Activated CD4-positive, alpha-beta T cell treated with anti-CD3 and anti-CD28 coated beads for 48 hours (primary cell): Measurements from ENCODE around the gene MECP2.

Experiments used
- DNase-seq: peaks from one replicate; pipeline ENCODE4 v3.0.0-alpha.2; 2020

The MECP2 gene

DNA sequence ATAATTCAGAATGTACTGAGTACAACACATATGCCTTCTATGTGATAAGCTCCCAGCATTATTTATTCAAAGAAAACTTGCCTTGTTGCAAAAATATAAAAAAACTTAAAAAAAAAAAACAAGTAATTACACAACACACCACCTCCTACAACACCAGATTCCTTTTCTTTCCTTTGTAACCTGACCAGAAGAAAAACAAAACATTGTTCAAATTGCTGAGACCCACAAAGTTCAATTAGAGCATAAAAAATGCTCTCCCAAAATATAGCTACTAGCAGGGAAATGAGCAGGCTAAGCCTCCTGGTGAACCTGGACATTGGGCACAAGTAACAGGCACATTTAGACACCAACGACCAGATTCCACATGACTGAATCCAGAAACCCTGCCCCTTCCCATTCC, 38.3 kb downstream of the MECP2 start:
- DNase-seq = no peak

DNA sequence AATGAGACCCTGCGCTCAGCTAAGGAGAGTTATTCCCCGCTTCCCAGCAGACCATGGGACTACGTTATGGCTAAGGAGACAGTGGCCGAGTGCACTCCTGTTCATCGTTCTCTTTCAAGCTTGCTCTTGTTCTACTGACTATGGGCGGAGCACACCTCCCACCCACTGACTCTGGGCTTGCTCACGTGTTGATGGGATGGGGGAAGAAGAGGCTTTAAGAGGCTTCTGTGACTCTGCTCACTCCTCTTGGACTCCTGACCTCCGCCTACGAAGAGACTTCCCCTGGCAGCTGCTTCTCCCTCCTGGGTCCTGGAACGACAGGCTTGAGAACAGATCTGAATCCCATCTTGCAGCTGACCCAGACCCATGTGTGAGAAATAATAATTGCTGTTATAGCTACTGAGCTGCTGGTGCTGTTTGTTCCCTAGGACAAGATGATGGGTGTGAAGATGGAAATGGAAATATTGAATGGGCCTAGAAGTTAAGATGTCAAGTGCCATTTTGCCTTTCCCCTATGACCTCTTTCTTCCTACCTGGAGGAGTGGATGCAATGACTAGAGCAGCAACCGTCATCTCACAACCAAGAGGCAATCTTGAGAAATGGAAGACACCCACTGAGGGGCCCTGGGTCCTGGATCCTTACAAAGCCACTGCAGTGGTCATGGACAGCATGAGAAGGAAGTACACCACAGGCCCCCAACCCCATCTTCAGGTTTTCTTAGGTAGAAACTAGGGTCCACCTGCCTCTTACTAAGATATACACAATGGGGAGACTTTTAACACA, 39.1 kb downstream of the MECP2 start:
- peak; percentile 25 for DNase-seq

DNA sequence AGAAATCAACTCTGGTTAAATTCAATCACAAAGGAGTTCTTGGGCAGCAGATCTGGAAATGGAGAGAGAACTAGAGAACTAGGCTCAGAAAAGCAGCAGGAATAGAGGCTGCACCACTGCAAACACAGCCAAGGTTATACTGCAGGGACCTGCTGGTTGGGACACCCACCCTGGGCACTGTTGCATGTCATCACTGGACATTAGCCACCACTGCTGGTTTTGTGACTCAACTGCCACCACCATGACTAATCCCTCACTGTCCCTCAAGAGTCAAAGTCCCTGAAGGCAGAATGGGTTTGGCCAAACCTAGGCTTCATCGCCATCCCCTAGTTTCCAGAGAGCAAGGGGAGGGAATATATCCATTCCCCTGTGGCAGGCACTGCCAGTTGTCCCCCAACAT, 39.7 kb downstream of the MECP2 start:
- DNase-seq = no peak

DNA sequence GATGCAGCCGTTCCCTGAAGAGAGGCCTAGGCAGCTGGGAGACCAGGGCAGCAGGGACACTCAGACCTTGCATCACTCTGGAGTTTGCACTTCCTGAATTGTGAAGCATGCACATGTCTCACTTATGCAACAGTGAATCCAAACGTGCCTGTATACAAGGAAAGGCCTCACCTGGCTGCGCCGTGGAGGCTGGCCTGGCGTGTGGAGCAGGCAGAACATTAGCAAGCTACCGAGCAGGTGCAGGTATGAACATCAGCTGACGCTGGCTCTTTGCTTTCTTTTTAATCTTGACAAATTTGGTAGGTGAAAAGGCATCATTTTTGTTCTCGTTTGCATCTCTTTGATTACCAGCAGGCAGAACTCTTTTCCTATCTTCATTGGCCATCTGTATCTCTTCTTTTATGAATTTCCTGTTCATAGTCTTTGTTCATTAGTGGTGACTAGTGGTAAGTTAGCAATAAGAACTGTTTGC, 40.7 kb downstream of the MECP2 start:
- no peak for DNase-seq

DNA sequence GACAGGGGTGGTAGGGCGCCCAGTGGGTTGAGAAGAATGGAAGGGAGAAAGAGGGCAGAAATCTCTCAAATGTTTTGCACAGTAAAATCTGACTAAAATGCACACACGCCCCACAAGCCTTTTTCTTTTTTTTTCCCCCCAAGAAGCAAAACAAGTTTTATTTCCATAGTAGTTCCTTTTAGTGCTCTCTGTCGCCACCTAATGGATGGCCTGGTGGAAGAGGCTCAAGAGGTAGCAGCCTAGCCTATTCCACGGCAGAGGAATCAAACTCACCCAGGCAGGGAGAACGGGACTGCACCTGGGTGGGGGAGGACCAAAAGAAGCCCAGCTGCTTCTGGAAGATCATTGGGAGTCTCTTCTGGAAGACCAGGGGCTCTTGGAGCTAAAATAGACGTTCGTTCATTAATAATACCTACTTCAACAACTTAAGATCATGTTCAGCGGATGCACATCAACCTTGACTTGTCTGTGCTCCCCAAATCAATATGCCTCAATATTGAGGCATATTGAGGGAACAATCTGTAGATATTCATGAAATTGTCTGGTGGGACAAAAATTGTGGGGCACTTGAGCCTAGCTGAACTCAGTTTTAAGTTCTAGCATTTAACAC, 46.2 kb downstream of the MECP2 start:
- DNase-seq = peak; percentile 75

DNA sequence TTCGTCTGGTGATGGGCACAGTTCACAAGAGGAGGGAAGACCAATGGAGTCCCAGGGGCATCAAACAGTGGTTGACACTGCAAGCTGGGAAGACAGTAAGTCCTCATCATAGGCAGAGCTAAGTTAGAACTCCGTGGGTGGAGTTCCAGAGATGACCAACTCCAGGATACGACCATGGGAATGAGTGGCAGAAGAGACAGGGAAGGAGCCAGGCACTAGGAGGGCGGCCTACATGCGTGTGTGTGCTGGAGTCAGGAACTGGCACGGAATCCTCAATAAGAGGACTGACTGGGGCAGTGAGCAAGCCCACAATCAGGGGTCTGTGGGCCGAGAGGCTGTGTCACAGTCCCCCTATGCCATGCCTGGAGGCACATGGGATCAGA, 47.4 kb downstream of the MECP2 start:
- no peak for DNase-seq

DNA sequence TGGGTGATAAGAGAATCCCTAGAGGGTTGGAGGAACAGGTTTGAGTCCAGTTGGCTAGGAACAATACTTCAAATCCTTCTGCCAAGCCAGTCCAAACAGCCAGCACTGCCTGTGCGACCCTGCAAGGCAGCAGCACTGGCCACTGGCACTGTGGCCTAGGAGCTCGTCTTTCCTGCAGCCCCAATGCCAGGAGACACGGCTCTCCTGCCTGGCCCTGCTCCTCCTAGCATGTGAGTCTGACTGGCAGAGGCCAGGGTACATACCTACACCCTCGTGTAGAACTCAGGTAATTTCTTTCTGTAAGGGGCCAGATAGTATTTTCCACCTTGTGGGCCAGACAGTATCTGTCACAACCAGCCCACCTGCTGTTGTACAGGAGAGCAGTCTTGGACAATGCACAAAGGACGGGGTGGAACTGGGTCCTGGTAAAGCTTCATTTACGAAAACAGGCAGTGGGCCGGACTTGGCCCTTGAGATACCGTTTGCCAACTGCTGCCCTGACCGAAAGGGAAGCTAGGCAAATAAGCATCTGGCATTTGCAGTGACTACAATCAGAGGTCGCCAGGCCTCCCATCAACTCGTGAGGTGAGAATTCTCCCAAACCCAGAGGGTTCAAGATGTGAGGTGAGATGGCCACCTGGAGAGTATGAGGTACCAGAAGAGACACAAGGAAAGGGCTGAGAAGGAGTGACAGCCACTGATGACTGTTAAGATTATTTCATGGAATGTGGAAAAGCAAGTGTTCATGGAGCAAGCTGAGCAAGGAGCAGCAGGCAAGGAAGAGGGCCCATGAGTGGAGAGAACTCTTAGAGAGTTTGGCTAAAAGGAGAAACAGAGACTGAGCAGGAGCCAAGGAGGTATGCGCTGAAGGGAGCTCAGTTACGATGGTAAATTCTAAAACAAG, 48.1 kb downstream of the MECP2 start:
- DNase-seq = no peak

DNA sequence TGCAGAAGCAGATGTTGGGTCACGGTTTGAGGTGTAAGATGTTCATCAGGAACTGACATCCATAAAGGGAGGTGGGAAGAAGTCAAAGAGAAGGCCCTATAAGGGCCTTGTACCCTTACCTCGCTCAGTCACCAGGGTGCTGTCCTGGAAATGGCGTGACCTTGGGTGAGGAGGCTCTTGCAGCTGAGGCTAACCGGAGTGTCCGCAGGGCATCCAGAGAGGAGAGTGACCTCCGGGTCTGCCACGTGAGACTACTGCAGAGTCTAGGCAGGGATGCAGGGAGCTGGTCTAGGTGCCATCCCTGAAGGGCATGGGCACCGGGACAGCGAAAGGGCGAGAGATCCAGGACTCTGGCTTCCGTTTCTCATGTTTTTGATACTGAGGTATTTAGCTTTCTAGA, 49.1 kb downstream of the MECP2 start:
- no peak for DNase-seq

DNA sequence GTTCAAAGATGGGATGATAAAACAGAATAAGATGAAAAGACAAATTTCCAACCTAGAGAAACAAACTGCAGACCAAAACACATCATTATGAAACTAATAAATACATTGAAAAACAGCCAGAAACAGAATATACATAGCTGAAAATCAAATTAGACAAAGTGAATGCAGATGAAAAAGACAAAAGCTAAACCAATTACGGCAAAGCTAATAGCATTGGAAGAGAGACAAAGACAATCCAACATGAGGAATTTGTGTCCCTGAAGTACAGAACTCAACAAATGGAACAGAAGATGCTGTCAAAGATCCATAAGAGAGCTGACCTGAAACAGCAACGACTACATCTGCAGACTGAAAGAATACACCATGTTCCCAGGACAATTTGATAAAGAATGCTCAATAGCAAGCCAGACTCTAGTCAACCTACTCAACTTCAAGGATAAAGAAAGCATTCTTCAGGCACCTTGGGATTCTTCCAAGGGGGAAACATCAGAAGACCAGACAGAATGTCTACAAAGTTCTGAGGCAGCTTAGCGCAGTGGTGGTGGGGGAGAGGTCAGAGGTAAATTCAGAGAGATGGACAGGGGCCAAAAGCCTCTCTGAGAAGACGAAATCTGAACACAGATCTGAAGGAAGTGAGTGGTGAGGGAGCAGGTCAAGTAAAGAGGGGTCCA, 50.4 kb downstream of the MECP2 start:
- no peak for DNase-seq

DNA sequence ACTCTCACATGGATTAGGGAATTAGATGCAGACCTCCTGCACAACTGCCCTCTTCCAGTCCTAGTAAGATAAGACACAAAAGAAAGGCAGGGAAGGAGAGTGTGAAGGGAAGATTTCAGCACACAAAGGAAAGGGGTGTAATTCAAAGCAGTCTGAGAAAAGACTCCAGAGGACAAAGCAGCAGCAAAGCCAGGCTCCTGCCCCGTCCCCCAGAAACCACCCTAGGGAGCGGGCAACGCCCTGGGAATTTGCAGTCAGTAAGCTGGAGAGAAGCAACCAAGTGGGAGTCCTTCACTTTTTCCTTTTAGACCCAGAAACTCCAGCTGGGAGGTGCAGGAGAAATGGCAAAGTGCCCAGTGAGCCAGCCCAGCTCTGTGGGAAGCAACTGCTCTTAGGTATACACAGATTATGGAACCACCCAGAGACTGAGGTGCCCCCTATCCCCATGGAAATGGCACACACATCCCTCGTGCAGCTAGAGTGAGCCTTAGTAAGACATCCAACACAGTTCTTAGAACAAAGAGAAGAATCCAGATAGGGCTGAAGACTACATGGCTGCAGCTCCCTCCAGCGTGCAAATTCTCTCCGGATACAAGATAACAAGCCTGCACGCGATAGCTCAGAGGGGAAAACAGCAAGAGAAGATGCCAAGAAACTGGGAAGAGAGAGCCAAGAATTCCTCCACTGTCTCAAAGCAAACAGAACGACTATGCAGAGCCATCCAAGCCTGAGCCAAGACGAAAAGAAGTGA, 51.3 kb downstream of the MECP2 start:
- no peak for DNase-seq

DNA sequence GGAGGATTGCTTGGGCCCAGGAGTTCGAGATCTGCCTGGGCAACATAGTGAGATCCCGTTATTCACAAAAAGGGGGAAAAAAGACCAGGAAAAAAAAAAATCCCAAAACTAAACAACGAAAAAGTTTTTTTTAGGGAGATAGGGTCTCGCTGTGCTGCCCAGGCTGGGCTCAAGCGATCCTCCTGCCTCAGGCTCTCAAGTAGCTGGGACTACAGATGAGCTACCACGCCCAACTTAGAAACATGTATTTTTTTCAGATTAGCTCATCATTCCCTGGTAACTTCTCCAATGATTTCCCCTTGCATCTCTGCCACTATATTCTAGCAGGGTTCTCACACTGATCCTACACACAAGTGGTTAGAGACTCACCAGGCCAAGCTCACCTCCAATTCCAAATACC, 53.4 kb downstream of the MECP2 start:
- DNase-seq = no peak

DNA sequence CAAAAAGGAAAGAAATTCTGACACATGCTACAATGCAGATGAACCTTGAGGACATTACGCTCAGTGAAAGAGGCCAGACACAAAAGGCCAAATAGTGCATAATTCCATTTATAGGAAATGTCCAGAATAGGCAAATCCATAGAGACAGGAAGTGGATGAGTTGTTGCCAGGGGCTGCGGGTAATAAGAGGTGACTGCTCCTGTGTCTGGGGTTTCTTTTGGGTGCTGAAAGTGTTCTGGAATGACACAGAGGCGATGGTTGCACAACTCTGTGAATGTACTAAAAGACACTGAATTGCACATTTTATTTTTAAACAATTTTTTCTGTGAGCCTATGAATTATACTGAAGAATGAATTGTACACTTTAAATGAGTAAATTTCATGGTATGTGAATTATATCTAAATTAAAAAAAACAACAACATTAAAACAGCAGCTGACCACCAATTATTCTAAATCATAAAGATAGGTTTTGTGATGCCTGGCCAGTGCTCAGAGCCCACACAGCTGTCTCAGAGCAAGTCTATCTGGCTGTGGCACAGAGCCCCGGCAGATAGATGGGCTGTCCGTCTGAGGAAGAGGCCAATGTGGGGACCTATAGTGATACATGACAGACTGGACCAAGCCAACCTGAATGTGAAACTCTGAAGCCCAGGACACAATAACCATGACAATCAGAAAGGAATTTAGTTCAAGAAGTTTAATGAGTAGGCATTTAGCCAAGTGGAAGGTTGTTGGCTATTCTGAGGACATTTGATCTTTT, 54.3 kb downstream of the MECP2 start:
- DNase-seq = no peak

DNA sequence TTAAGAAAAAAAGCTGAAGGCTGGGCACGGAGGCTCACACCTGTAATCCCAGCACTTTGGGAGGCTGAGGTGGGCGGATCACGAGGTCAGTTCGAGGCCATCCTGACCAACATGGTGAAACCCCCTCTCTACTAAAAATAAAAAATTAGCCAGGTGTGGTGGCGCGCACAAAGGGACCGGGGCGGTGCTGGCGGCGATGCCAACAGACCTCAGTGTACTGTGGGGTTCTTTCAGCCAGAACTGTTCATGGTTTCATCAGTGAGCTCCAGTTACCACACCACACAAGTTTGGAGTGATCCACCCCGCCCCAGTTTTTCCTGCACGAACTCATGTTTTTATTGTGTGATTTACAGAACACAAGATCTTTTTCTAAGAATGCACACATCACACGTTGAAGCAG, 56.7 kb downstream of the MECP2 start:
- no peak for DNase-seq

DNA sequence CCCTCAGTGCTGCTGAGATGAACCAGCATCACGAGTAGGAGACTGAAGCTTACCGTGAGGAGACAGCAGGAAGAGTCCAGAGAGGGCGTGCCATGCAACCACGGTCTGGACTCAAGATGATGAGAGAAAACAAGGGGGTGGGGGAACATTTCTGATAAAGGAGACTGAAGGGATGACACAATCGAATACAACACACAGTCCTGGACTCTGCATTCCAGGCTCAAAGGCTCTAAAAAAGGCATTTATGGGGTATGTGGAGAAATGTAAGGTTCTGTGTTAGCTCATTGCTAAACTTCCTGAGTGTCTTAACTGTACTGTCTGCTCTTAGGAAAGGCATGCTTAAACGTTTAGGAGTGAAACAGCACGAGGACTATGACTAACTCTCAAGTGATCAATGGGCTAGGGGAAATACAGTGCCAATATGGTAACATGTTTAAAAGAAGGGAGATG, 57.2 kb downstream of the MECP2 start:
- no peak for DNase-seq

DNA sequence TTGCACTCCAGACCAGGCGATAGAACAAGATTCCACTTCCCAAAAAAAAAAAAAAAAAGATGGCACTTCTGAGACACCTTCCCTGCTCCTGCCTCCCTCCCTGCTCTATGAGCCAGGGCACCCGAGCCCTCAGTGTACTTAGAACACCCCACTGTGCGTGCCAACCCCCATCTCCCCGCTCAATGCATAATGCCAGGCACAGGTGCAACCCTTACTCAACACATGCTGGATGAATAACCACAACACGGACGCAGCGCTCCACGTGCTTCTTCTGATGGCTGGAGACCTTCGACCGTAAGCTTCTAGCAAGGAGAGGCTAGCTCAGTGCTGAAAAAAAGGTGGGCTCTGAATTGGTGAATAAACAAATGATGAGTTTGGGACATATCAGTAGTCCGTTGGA, 57.9 kb downstream of the MECP2 start:
- DNase-seq = no peak

DNA sequence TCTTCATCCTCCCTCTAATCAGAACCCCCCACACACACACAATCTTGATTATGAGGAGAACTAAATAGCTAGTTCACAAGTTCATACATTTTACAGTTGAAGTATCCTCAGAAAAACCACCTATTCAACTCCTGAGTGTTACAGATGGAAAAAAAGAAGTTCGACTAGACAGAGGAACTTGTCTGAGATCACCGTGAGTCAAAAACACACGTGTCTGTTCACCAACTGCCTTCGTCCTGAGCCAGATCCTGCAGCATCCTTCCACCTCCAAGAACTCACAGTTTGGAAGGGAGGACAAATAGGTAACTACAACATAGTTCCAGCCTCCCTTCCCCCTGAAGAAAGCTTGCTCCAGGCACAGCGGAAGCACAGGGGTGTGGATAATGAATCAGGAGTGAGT, 58.9 kb downstream of the MECP2 start:
- DNase-seq = no peak

DNA sequence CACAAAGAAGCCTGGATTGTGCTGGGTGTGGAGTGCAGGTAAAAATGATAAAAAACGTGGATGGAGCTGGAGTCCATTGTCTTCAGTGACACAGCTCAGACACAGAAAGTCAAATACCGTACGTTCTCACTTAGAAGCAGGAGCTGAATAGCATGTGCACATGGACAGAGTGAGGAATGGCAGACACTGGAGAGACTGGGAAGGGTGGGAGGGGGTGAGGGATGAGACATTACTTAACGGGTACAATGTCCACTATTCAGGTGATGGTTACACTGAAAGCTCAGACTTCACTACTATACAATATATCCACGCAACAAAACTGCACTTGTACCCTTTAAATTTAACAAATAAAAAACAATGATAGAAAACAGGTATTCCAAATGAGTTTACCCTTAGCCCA, 59.8 kb downstream of the MECP2 start:
- no peak for DNase-seq

DNA sequence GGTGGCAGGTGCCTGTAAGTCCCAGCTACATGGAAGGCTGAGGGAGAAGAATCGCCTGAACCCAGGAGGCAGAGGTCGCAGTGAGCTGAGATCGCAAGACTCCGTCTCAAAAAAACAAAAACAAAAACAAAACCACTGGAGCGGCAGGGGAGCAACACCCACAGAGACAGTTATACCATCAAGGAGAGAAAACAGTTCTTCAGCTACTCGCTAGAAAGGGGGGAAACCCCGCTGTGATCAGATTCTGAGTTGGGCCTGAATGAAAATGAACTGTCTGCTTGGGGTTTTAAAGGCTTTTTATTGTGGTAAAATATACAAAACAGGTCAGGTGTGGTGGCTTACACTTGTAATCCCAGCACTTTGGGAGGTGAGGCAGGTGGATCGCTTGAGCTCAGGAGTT, 61.0 kb downstream of the MECP2 start:
- DNase-seq = peak; percentile 39

DNA sequence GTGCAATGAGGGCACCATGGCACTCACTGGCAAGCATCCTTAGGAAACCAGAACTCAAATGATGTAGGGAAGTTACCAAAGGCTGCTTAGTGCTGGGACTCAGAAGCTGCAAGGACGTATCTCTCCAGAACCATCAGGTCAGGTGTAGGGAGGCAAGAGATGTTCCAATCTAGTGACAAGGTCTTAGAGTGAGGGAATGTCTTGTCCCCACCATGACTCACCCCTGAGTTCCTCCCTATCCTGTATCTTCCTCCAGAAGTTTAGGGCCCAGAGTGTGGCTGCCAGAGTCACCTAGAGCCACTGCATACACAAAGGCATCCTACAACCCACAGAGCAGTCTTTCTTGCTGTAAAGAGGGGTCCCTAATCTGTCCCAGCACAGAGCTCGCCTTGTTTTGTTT, 63.7 kb downstream of the MECP2 start:
- no peak for DNase-seq

DNA sequence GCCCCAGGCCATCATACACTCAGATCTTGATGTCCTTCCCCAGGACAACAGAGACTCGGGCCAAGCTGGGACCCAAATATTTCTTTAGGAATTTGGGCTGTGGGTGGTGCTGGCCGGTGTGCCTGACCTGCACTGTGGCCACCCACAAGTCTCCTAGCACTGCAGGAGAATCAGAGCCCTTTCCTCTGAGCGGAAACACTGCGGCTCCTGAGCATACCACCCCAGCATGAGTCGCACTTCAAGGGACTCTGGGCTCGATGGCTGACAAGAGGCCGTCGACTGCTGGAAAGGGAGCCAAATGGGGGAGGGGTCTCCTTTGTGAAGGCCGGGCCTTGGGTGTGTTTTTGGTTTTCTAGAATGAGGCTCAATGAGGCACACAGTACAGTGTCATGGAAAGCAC, 64.9 kb downstream of the MECP2 start:
- no peak for DNase-seq

DNA sequence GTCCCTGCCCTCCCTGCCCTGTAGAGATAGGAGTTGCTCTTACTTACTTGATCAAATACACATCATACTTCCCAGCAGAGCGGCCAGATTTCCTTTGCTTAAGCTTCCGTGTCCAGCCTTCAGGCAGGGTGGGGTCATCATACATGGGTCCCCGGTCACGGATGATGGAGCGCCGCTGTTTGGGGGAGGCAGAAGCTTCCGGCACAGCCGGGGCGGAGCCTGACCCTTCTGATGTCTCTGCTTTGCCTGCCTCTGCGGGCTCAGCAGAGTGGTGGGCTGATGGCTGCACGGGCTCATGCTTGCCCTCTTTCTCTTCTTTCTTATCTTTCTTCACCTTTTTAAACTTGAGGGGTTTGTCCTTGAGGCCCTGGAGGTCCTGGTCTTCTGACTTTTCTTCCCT, 65.4 kb downstream of the MECP2 start:
- DNase-seq = no peak
